GM23248 (cell line): ENCODE measurements around the gene ADAMTS15. TPM values are rescaled to one million over a fixed set of nuclear protein-coding genes. Genes with fewer than 3 reads are reported as not detected.

Experiments used
- DNase-seq: peaks from one replicate; pipeline ENCODE4 v3.0.0-alpha.2; 2015
- H2AFZ ChIP-seq: fragments of 200-600 bp; sonication (generic); 2 replicates; pipeline ENCODE4 v1.6.1; 2016; ENCODE audit warnings: antibody characterized with exemption
- H3F3A ChIP-seq: fragments of 200-600 bp; sonication (generic); 2 replicates; pipeline ENCODE4 v1.6.1; 2016; ENCODE audit warnings: mild to moderate bottlenecking, antibody characterized with exemption, mixed run types; ENCODE audit not compliant: insufficient read depth
- H3K27ac ChIP-seq: fragments of 200-600 bp; sonication (generic); 2 replicates; pipeline ENCODE4 v1.5.1; 2016; ENCODE audit warnings: mild to moderate bottlenecking
- H3K27me3 ChIP-seq: fragments of 200-600 bp; sonication (generic); replicated peaks from 2 replicates; pipeline ENCODE4 v1.6.1; 2016; ENCODE audit warnings: mild to moderate bottlenecking; ENCODE audit not compliant: insufficient read depth
- H3K36me3 ChIP-seq: fragments of 200-600 bp; sonication (generic); 2 replicates; pipeline ENCODE4 v1.6.1; 2016; ENCODE audit warnings: low read depth, mild to moderate bottlenecking
- H3K4me1 ChIP-seq: fragments of 200-600 bp; sonication (generic); 2 replicates; pipeline ENCODE4 v1.6.1; 2016; ENCODE audit warnings: mild to moderate bottlenecking; ENCODE audit not compliant: insufficient read depth
- H3K4me2 ChIP-seq: fragments of 200-600 bp; sonication (generic); one replicate; pipeline ENCODE4 v1.6.1; 2016; ENCODE audit warnings: mild to moderate bottlenecking; ENCODE audit not compliant: unreplicated experiment
- H3K4me3 ChIP-seq: fragments of 200-600 bp; sonication (generic); 2 replicates; pipeline ENCODE4 v1.5.1; 2016; ENCODE audit warnings: mild to moderate bottlenecking
- H3K79me2 ChIP-seq: fragments of 200-600 bp; sonication (generic); 2 replicates; pipeline ENCODE4 v1.6.1; 2016; ENCODE audit warnings: mild to moderate bottlenecking; ENCODE audit not compliant: insufficient read depth
- H3K9ac ChIP-seq: fragments of 200-600 bp; sonication (generic); 2 replicates; pipeline ENCODE4 v1.6.1; 2016; ENCODE audit warnings: mild to moderate bottlenecking
- H3K9me2 ChIP-seq: fragments of 200-600 bp; sonication (generic); 2 replicates; pipeline ENCODE4 v1.6.1; 2016; ENCODE audit warnings: mixed run types, mild to moderate bottlenecking, moderate library complexity; ENCODE audit not compliant: insufficient read depth
- H3K9me3 ChIP-seq: fragments of 200-600 bp; sonication (generic); one replicate; pipeline ENCODE4 v1.6.1; 2017; ENCODE audit warnings: low read depth
- H4K20me1 ChIP-seq: fragments of 200-600 bp; sonication (generic); 2 replicates; pipeline ENCODE4 v1.6.0; 2016; ENCODE audit not compliant: insufficient read depth
- EZH2 ChIP-seq: fragments of 200-600 bp; sonication (generic); IDR thresholded peaks from 2 replicates; pipeline ENCODE4 v1.6.1; 2018; ENCODE audit warnings: antibody characterized with exemption, mild to moderate bottlenecking; ENCODE audit not compliant: insufficient read depth, poor library complexity, severe bottlenecking
- EZH2phosphoT487 ChIP-seq: fragments of 200-600 bp; sonication (generic); IDR thresholded peaks from 2 replicates; pipeline ENCODE4 v1.6.1; 2018; ENCODE audit warnings: antibody characterized with exemption, moderate library complexity, mild to moderate bottlenecking, low read depth; ENCODE audit not compliant: insufficient read depth
- WGBS, 2 experiments: methylation state at CpG; one replicate each; pipeline ENCODE4 v1.1.6; 2015 to 2017; ENCODE audit warnings: low lambda C conversion rate in 2 of 2, low coverage in 1 of 2; ENCODE audit errors: missing lambda C conversion rate in 2 of 2; 5-methylcytosine and 5-hydroxymethylcytosine counted together
- in situ Hi-C: fragments of 300-500 bp; cut with MboI; formaldehyde crosslinking; loops from 2 replicates; pipeline ENCODE4 v1.15.0; 2020
- polyA plus RNA-seq: library from polyadenylated mRNA; unstranded; fragments of >200 nt; fragmentation: Nextera tagmentation; extraction: Ambion mirVana; gene quantifications from 2 replicates; pipeline ENCODE4 v1.2.1, GENCODE V29; 2016
- total RNA-seq: library from RNA; depleted of rRNA; stranded (reverse); fragments of >200 nt; shearing (Covaris generic); gene quantifications from 2 replicates; pipeline ENCODE4 v1.2.3, GENCODE V29; 2014

ADAMTS15 gene
- total and polyA plus RNA-seq, 2 experiments from 2014 or later, result 0.09 to 0.97 TPM

DNA sequence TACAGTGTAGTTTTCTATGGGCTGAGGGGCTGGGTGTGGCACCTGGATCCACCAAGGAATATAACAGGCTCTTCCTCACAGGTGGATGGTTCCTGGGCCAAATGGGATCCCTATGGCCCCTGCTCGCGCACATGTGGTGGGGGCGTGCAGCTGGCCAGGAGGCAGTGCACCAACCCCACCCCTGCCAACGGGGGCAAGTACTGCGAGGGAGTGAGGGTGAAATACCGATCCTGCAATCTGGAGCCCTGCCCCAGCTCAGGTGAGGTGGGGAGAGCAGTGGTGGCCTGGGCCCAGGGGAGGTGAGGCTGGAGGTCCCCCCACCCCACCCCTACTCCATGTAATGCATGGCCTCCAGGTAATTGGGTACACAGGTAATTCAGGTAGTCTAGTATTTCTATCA is 20.7 kb downstream of the ADAMTS15 start:
- H3K36me3 ChIP-seq, result no peaks in the 10 kb centered on the region
- H4K20me1 ChIP-seq, result no peaks in the 10 kb centered on the region
- no peak overlapping the region for H3K4me2 ChIP-seq
- 98 to 100% methylated on average over 6 of the region's 6 CpGs for WGBS, 2 experiments
- TF ChIP-seq EZH2phosphoT487, result no peak
- no peak for TF ChIP-seq EZH2
- no peaks in the 10 kb centered on the region for H3K4me1 ChIP-seq
- no peak overlapping the region for H3K27ac ChIP-seq
- H2AFZ ChIP-seq, result no peak overlapping the region
- no peaks in the 10 kb centered on the region for H3F3A ChIP-seq
- H3K9me2 ChIP-seq, result no peaks in the 10 kb centered on the region
- H3K9ac ChIP-seq, result no peak overlapping the region
- no peak overlapping the region for H3K4me3 ChIP-seq
- no peaks in the 10 kb centered on the region for H3K9me3 ChIP-seq
- H3K27me3 ChIP-seq, result no peaks in the 10 kb centered on the region
- in situ Hi-C loops, result no loop called here
- no peak for DNase-seq
- no peaks in the 10 kb centered on the region for H3K79me2 ChIP-seq

DNA sequence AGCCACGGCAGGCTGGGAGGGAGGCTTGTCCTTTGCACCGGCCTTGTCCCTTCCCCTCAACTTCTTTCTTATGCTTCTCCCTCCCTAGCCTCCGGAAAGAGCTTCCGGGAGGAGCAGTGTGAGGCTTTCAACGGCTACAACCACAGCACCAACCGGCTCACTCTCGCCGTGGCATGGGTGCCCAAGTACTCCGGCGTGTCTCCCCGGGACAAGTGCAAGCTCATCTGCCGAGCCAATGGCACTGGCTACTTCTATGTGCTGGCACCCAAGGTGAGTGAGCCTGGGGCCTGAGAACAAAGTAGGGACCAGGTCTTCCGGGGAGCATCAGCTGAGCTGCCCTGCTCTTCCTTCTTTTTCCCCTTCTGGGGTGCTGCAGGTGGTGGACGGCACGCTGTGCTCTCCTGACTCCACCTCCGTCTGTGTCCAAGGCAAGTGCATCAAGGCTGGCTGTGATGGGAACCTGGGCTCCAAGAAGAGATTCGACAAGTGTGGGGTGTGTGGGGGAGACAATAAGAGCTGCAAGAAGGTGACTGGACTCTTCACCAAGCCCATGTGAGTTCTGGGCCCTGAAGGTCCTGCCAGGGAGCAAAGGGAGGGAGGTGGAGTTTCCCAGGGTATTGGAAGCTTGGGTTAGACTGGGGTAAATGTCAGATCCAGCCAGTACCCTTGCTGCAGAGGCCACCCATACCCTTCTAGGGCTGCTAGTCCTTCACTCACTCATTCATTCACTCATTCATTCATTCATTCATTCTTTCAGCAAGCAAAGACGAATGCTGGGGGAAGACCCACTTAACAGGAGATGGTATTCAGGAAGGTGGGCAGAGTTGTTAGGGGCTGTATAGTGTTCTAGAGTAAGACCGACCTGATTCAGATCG is 22.6 kb downstream of the ADAMTS15 start:
- 86 to 89% methylated on average over 20 of the region's 20 CpGs for whole genome bisulfite sequencing, 2 experiments
- H3K36me3 ChIP-seq, result no peaks in the 10 kb centered on the region
- no peaks in the 10 kb centered on the region for H3K9me3 ChIP-seq
- H2AFZ ChIP-seq, result no peak overlapping the region
- H3K9me2 ChIP-seq, result no peaks in the 10 kb centered on the region
- H3K79me2 ChIP-seq, result no peaks in the 10 kb centered on the region
- no peaks in the 10 kb centered on the region for H3K27me3 ChIP-seq
- TF ChIP-seq EZH2 (no peak), EZH2phosphoT487 (no peak)
- no peak overlapping the region for H3K9ac ChIP-seq
- H3K27ac ChIP-seq, result no peak overlapping the region
- no peaks in the 10 kb centered on the region for H4K20me1 ChIP-seq
- no peaks in the 10 kb centered on the region for H3K4me1 ChIP-seq
- no peak overlapping the region for H3K4me3 ChIP-seq
- DNase-seq, result no peak
- H3F3A ChIP-seq, result no peaks in the 10 kb centered on the region
- in situ Hi-C loops, result no loop called here
- no peak overlapping the region for H3K4me2 ChIP-seq

DNA sequence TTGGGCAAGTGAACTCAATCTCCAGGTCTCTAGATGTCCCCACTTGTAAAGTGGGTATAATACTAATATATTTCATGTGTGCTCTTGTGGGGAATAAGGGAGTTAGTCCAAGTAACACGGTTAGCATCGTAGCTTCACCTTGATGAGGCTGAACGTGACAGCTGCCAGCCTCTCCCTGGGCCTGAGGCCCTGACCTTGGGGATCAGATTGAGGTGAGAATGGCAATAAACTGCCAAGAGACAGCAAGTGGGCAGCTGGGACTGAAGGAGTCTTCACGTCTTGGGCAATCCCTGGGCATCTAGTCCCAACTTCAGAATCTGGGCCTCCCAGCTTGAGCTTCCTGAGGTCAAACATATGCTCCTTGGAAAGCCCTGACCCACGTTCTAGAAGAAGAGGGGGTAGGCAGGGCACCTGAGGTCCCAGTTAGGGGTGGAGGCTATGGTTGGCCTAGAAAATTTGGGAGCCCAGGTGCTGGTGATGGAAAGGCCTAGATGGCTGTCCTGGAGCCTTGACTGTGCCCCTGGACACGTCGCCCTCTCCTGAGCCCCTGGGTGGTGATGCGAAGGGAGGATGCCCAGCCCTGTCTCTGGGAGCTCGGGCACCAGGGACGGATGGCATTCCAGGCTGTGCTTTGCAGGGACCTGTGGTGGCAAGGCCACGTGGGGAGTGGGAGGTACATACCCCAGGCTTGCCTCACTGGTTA is 23.4 kb downstream of the ADAMTS15 start:
- H3K9me3 ChIP-seq, result no peaks in the 10 kb centered on the region
- H3K9ac ChIP-seq, result no peak overlapping the region
- TF ChIP-seq EZH2, result no peak
- no peaks in the 10 kb centered on the region for H3K9me2 ChIP-seq
- in situ Hi-C loops, result no loop called here
- H3K79me2 ChIP-seq, result no peaks in the 10 kb centered on the region
- no peaks in the 10 kb centered on the region for H3K27me3 ChIP-seq
- no peak overlapping the region for H3K27ac ChIP-seq
- H2AFZ ChIP-seq, result no peak overlapping the region
- no peak for DNase-seq
- H3K4me3 ChIP-seq, result no peak overlapping the region
- no peaks in the 10 kb centered on the region for H4K20me1 ChIP-seq
- no peaks in the 10 kb centered on the region for H3K4me1 ChIP-seq
- no peaks in the 10 kb centered on the region for H3K36me3 ChIP-seq
- no peak overlapping the region for H3K4me2 ChIP-seq
- H3F3A ChIP-seq, result no peaks in the 10 kb centered on the region
- 89 to 92% methylated on average over 11 of the region's 11 CpGs for WGBS, 2 experiments

DNA sequence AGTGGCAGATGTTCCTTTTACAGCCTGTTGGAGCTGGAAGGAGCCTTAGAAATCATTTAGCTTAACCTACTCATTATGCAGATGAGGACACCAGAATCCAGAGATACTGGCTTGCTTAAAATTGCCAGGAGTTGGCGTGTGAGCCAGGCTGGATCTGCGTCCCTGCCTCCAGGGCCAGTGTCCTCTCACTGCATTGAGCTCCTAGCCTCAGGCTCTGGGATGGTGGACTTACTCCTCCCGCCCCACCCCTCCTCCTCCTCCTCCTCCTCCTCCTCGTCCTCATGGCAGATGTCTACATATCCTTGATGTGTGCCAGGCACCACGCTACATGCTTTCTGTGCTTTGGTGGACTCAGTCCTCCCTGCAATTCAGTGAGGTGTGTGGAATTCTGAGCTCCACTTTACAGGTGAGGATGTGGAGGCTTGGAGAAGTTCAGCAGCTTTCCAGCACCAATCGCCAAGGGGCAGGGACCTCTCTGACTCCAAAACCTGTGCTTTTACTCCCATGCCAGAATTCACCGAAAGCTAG is 24.1 kb downstream of the ADAMTS15 start:
- Histone ChIP-seq H3K27me3 (no peaks in the 10 kb centered on the region), H3K9me2 (no peaks in the 10 kb centered on the region), H3F3A (peaks cover 6% of the 10 kb centered on the region; the same call in 1 of the 2 replicates), H3K4me3 (no peak overlapping the region), H3K4me2 (no peak overlapping the region), H3K9me3 (no peaks in the 10 kb centered on the region), H3K27ac (no peak overlapping the region), H4K20me1 (no peaks in the 10 kb centered on the region), H3K9ac (no peak overlapping the region), H3K4me1 (peaks cover 1% of the 10 kb centered on the region), H3K79me2 (no peaks in the 10 kb centered on the region), H2AFZ (no peak overlapping the region), H3K36me3 (no peaks in the 10 kb centered on the region)
- in situ Hi-C loops, result no loop called here
- no peak for TF ChIP-seq EZH2
- no peak for TF ChIP-seq EZH2phosphoT487
- DNase-seq, result no peak
- whole genome bisulfite sequencing, 2 experiments, result 94 to 96% methylated on average over 4 to 7 of the region's 7 CpGs
